ENCODE measurements around the gene TSC1. TPM values are rescaled to one million over a fixed set of nuclear protein-coding genes. Genes with fewer than 3 reads are reported as not detected.

The TSC1 gene
- total RNA-seq, 4 donors from 2014 or later: 36.7 to 45.3 (median 39.7) TPM

GRCh38 chr9:132955768-132956167 is 11.4 kb upstream of the TSC1 start:
- H3K4me3 ChIP-seq: no peak overlapping the region
- no peak for DNase-seq
- no peaks in the 10 kb centered on the region for H3K4me1 ChIP-seq
- TF ChIP-seq CTCF (IDR thresholded peaks at IDR 0.05 in 4 of 5, conservative IDR thresholded peaks at IDR 0.05 in 1 of 5) (no peak), POLR2A (IDR thresholded peaks at IDR 0.05) (no peak)
- no peak for ATAC-seq
- H3K27me3 ChIP-seq: no peaks in the 10 kb centered on the region
- H3K36me3 ChIP-seq: no peaks in the 10 kb centered on the region
- no peak overlapping the region for H3K27ac ChIP-seq
- in situ Hi-C loops (cut with MboI; ENCODE audit: low sequenced_read_pairs in 4 of 4): no loop called here
- intact Hi-C loops (cut with DNase I; ENCODE audit: low total_unique reads): no loop called here
- H3K9me3 ChIP-seq: peaks cover 0 to 10% (median 0%) of the 10 kb centered on the region in 3 donors

DNA sequence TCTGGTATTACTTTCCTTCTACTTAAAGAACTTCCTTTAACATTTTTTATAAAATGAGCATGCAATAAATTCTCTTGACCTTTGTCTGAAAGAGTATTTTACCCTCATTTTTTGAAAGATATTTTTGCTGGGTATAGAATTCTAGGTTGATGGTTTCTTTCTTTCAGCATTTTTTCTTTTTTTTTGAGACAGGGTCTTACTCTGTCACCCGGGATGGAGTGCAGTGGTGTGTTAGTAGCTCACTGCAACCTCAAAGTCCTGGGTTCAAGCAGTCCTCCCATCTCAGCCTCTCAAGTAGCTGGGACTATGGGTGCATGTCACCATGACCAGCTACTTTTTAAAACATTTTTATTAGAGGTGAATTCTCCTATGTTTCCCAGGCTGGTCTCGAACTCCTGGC is 10.7 kb upstream of the TSC1 start:
- no peak for ATAC-seq
- H3K36me3 ChIP-seq: no peaks in the 10 kb centered on the region
- no peak for DNase-seq
- in situ Hi-C loops (cut with MboI; ENCODE audit: low sequenced_read_pairs in 4 of 4): no loop called here
- no peaks in the 10 kb centered on the region for H3K27me3 ChIP-seq
- H3K4me3 ChIP-seq: no peak overlapping the region
- no peak for TF ChIP-seq POLR2A (IDR thresholded peaks at IDR 0.05)
- TF ChIP-seq CTCF (IDR thresholded peaks at IDR 0.05 in 4 of 5, conservative IDR thresholded peaks at IDR 0.05 in 1 of 5): no peak
- H3K27ac ChIP-seq: no peak overlapping the region
- H3K4me1 ChIP-seq: no peaks in the 10 kb centered on the region
- H3K9me3 ChIP-seq: peaks cover 0 to 10% (median 0%) of the 10 kb centered on the region in 3 donors
- intact Hi-C loops (cut with DNase I; ENCODE audit: low total_unique reads): no loop called here

DNA sequence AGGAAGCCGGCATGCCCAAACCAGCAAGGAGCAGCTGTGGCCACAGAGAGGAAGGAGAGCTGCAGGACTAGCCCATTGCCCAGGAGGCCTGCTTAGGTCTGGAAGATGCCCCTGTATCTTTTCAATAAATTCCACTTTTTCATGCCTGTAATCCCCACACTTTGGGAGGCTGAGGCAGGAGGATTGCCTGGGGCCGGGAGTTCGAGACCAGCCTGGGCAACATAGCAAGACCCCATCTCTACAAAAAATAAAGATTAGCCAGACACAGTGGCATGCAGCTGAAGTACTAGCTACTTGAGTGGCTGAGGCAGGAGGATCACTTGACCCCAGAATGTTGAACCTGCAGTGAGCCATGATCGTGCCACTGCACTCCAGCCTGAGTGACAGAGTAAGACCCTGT is 5.3 kb upstream of the TSC1 start:
- DNase-seq (no peak), ATAC-seq (no peak)
- Histone ChIP-seq H3K27me3 (no peaks in the 10 kb centered on the region), H3K27ac (no peak overlapping the region), H3K4me1 (peaks cover 5 to 6% of the 10 kb centered on the region in 2 donors), H3K36me3 (no peaks in the 10 kb centered on the region), H3K9me3 (peaks cover 0 to 2% (median 0%) of the 10 kb centered on the region in 3 donors), H3K4me3 (no peak overlapping the region)
- in situ Hi-C loops (cut with MboI; ENCODE audit: low sequenced_read_pairs in 4 of 4): no loop called here
- TF ChIP-seq CTCF (IDR thresholded peaks at IDR 0.05 in 4 of 5, conservative IDR thresholded peaks at IDR 0.05 in 1 of 5) (no peak), POLR2A (IDR thresholded peaks at IDR 0.05) (no peak)
- intact Hi-C loops (cut with DNase I; ENCODE audit: low total_unique reads): no loop called here

- DNase-seq: no peak
- no peak for ATAC-seq
Measured at GRCh38 chr9:132948482-132949050, 4.2 kb upstream of the TSC1 start.

DNA sequence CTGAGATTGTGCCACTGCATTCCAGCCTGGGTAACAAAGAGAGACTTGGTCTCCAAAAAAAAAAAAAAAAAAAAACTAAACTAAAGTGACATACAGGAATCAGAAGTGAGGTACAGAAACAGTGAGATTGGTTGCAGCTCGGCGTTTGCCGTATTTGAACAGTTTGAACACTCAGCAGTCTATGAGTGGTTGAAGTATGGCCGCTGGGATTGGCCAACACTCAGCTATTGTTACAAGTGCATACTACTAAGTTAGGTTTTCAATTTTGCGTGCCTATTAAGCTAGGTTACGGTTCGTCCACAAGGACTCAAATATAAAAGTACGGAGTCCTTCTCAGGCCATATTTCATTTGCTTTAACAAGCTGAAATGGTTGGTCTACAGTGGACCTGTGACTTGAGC is 3.3 kb upstream of the TSC1 start:
- no peak for DNase-seq
- H3K36me3 ChIP-seq: no peaks in the 10 kb centered on the region
- no peak overlapping the region for H3K27ac ChIP-seq
- H3K4me3 ChIP-seq: no peak overlapping the region
- H3K9me3 ChIP-seq: no peaks in the 10 kb centered on the region
- TF ChIP-seq POLR2A (IDR thresholded peaks at IDR 0.05): no peak
- no peak for TF ChIP-seq CTCF (IDR thresholded peaks at IDR 0.05 in 4 of 5, conservative IDR thresholded peaks at IDR 0.05 in 1 of 5)
- H3K27me3 ChIP-seq: no peaks in the 10 kb centered on the region
- ATAC-seq: no peak
- peaks cover 15 to 18% of the 10 kb centered on the region in 2 donors for H3K4me1 ChIP-seq
- in situ Hi-C loops (cut with MboI; ENCODE audit: low sequenced_read_pairs in 4 of 4): no loop called here
- intact Hi-C loops (cut with DNase I; ENCODE audit: low total_unique reads): no loop called here

More at GRCh38 chr9:132948482-132949050, 4.2 kb upstream of the TSC1 start:
- TF ChIP-seq POLR2A (IDR thresholded peaks at IDR 0.05): no peak
- in situ Hi-C loops (cut with MboI; ENCODE audit: low sequenced_read_pairs in 4 of 4) (no loop called here), intact Hi-C loops (cut with DNase I; ENCODE audit: low total_unique reads) (no loop called here)
- Histone ChIP-seq H3K27me3 (no peaks in the 10 kb centered on the region), H3K27ac (no peak overlapping the region), H3K4me3 (no peak overlapping the region), H3K9me3 (no peaks in the 10 kb centered on the region), H3K36me3 (no peaks in the 10 kb centered on the region), H3K4me1 (peaks cover 6 to 10% of the 10 kb centered on the region in 2 donors)

Measured in gastrocnemius medialis (tissue), 4 donors.